Measurements from ENCODE around the gene EPHB2. TPM values are rescaled to one million over a fixed set of nuclear protein-coding genes. Genes with fewer than 3 reads are reported as not detected.

The EPHB2 gene
- total RNA-seq, 4 donors from 2014 or later = 7.2 to 12.6 (median 9.1) TPM

DNA sequence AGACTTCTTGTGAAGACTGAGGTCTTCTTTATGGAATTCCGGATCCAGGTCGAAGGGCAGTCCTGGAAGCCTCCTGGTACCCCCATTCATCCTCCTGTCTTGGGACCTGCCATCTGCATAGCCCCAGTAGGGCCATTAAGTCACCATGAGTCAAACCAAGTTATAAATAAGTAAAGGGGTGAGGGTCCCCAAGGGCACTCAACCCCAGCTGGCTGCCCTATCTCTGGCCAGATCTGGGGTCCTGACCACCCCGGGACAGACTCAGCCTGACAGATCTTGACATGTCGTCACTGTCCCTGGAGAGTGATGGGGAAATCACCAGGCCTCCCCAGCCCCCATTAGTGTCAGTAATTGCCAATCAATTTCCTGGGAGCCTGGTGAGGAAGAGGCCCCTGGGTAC lies 108.7 kb downstream of the EPHB2 start:
- no peaks in the 10 kb centered on the region for H3K36me3 ChIP-seq
- no peak for DNase-seq (ENCODE audit: low spot score in 2 of 2)
- TF ChIP-seq, protein P1, sequence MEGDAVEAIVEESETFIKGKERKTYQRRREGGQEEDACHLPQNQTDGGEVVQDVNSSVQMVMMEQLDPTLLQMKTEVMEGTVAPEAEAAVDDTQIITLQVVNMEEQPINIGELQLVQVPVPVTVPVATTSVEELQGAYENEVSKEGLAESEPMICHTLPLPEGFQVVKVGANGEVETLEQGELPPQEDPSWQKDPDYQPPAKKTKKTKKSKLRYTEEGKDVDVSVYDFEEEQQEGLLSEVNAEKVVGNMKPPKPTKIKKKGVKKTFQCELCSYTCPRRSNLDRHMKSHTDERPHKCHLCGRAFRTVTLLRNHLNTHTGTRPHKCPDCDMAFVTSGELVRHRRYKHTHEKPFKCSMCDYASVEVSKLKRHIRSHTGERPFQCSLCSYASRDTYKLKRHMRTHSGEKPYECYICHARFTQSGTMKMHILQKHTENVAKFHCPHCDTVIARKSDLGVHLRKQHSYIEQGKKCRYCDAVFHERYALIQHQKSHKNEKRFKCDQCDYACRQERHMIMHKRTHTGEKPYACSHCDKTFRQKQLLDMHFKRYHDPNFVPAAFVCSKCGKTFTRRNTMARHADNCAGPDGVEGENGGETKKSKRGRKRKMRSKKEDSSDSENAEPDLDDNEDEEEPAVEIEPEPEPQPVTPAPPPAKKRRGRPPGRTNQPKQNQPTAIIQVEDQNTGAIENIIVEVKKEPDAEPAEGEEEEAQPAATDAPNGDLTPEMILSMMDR (IDR thresholded peaks at IDR 0.05) = no peak
- peaks cover 0 to 21% (median 3%) of the 10 kb centered on the region in 4 donors for H3K4me1 ChIP-seq
- no peak overlapping the region for H3K4me3 ChIP-seq
- H3K9me3 ChIP-seq = no peaks in the 10 kb centered on the region
- H3K27ac ChIP-seq = no peak overlapping the region
- 60 to 64% methylated on average over 4 of the region's 4 CpGs for WGBS, 2 donors
- H3K27me3 ChIP-seq = no peaks in the 10 kb centered on the region

GRCh38 chr1:22821027-22821426 lies 110.4 kb downstream of the EPHB2 start:
- 62 to 70% methylated on average over 5 of the region's 5 CpGs for WGBS, 2 donors
- H3K4me3 ChIP-seq = no peak overlapping the region
- no peak for TF ChIP-seq EP300 (IDR thresholded peaks at IDR 0.05)
- TF ChIP-seq POLR2A (IDR thresholded peaks at IDR 0.05) = no peak
- TF ChIP-seq, protein P1 (IDR thresholded peaks at IDR 0.05) = no peak
- no peaks in the 10 kb centered on the region for H3K27me3 ChIP-seq
- no peaks in the 10 kb centered on the region for H3K36me3 ChIP-seq
- peaks cover 0 to 4% (median 0%) of the 10 kb centered on the region in 4 donors for H3K4me1 ChIP-seq
- no peaks in the 10 kb centered on the region for H3K9me3 ChIP-seq
- DNase-seq (ENCODE audit: low spot score in 2 of 2) = no peak
- H3K27ac ChIP-seq = no peak overlapping the region

- WGBS, 2 donors = 64 to 70% methylated on average over 1 of the region's 1 CpG
- H3K27ac ChIP-seq = no peak overlapping the region
- H3K27me3 ChIP-seq = no peaks in the 10 kb centered on the region
- no peaks in the 10 kb centered on the region for H3K36me3 ChIP-seq
- no peaks in the 10 kb centered on the region for H3K9me3 ChIP-seq
- TF ChIP-seq, protein P1 (IDR thresholded peaks at IDR 0.05) = no peak
- TF ChIP-seq POLR2A (IDR thresholded peaks at IDR 0.05) (no peak), EP300 (IDR thresholded peaks at IDR 0.05) (no peak)
- H3K4me3 ChIP-seq = no peak overlapping the region
- peaks cover 0 to 9% (median 0%) of the 10 kb centered on the region in 4 donors for H3K4me1 ChIP-seq
- no peak for DNase-seq (ENCODE audit: low spot score in 2 of 2)
Measured at GRCh38 chr1:22822371-22822770, 111.7 kb downstream of the EPHB2 start.

GRCh38 chr1:22824466-22824865 lies 113.8 kb downstream of the EPHB2 start:
- 79 to 80% methylated on average over 10 of the region's 10 CpGs for WGBS, 2 donors
- TF ChIP-seq, protein P1 (IDR thresholded peaks at IDR 0.05) = no peak
- no peak for TF ChIP-seq EP300 (IDR thresholded peaks at IDR 0.05)
- TF ChIP-seq POLR2A (IDR thresholded peaks at IDR 0.05) = no peak

DNA sequence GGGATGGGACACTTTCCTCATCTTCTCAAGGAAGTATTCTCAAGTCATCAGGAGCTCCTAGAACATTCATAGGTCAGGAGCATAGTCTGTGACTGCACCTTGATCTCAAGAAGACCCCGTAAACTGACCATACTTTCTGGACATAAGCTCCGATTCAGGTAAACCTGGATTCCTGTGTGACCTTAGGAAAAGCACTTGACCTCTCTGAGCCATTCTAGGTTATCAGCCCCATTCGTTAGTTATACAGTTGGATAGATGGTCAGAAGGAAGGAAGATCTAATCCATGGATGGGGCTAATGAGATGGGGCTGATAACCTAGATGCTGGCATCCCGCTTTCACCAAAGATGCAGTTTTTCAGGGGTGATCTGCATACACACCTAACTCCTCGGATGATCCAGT lies 114.3 kb downstream of the EPHB2 start:
- Histone ChIP-seq H3K9me3 (no peaks in the 10 kb centered on the region), H3K27ac (no peak overlapping the region), H3K36me3 (no peaks in the 10 kb centered on the region), H3K4me1 (peaks cover 0 to 33% (median 0%) of the 10 kb centered on the region in 4 donors), H3K27me3 (no peaks in the 10 kb centered on the region), H3K4me3 (no peak overlapping the region)
- TF ChIP-seq EP300 (IDR thresholded peaks at IDR 0.05) (no peak), POLR2A (IDR thresholded peaks at IDR 0.05) (no peak)
- TF ChIP-seq, protein P1 (IDR thresholded peaks at IDR 0.05) = no peak
- no peak for DNase-seq (ENCODE audit: low spot score in 2 of 2)
- WGBS, 2 donors = 92% methylated on average over 5 of the region's 5 CpGs

More at GRCh38 chr1:22824466-22824865, 113.8 kb downstream of the EPHB2 start:
- no peaks in the 10 kb centered on the region for H3K27me3 ChIP-seq
- peaks cover 0 to 28% (median 0%) of the 10 kb centered on the region in 4 donors for H3K4me1 ChIP-seq
- H3K36me3 ChIP-seq = no peaks in the 10 kb centered on the region
- H3K9me3 ChIP-seq = no peaks in the 10 kb centered on the region
- H3K4me3 ChIP-seq = no peak overlapping the region
- no peak for DNase-seq (ENCODE audit: low spot score in 2 of 2)
- H3K27ac ChIP-seq = no peak overlapping the region
